HepG2 (cell line): ENCODE measurements around the gene OGFR. TPM values are rescaled to one million over a fixed set of nuclear protein-coding genes. Genes with fewer than 3 reads are reported as not detected.
A peak's percentile ranks its signal among the peaks of the same experiment; 100 is the strongest.

Experiments used
- FOSL2 ChIP-seq: sonication (generic); formaldehyde crosslinking; IDR thresholded peaks from 2 replicates; pipeline ENCODE4 v1.4.0; 2020; ENCODE audit warnings: missing genetic modification reagents
- KMT2B ChIP-seq: IDR thresholded peaks from 2 replicates; pipeline ENCODE4 v1.6.1; 2016; ENCODE audit warnings: missing genetic modification reagents, missing compliant biosample characterization
- MAF1 ChIP-seq: sonication (generic); formaldehyde crosslinking; IDR thresholded peaks from 2 replicates; pipeline ENCODE4 v1.5.0; 2020; ENCODE audit warnings: missing genetic modification reagents, borderline replicate concordance
- ZNF674 ChIP-seq: sonication (generic); formaldehyde crosslinking; IDR thresholded peaks from 2 replicates; pipeline ENCODE4 v1.5.0; 2020; ENCODE audit warnings: low read depth, mild to moderate bottlenecking, missing genetic modification reagents
- polyA plus RNA-seq, 8 experiments: library from polyadenylated mRNA; depleted of rRNA in 3 of 8; stranded (reverse) in 7 of 8; unstranded in 1 of 8; fragments of >200 nt; fragmentation: Illumina TruSeq in 4 of 8; extraction: Trizol in 4 of 8; gene quantifications; 2 replicates each; pipeline versions ENCODE4 v1.2.1 to v1.2.3, GENCODE V29; 2011 to 2016; ENCODE audit warnings: low read depth in 4 of 8, missing spikeins in 1 of 8, mixed read lengths in 1 of 8; ENCODE audit not compliant: insufficient read depth in 1 of 8
- total RNA-seq, 5 experiments: library from RNA; depleted of rRNA; stranded (reverse); fragments of >200 nt; fragmentation: Illumina TruSeq; extraction: Trizol; gene quantifications; 2 replicates each; pipeline ENCODE4 v1.2.3, GENCODE V29; 2016; ENCODE audit warnings: low read depth in 1 of 5
- TF ChIP-seq, protein P1 (sequence below): sonication (generic); formaldehyde crosslinking; IDR thresholded peaks from 2 replicates; pipeline ENCODE4 v1.8.0; 2022; ENCODE audit warnings: missing genetic modification reagents, mild to moderate bottlenecking, moderate library complexity, borderline replicate concordance
- TF ChIP-seq, protein P2 (sequence below): fragments of 450-650 bp; IDR thresholded peaks from 2 replicates; pipeline ENCODE4 v1.6.1; 2016

The OGFR gene
- total and polyA plus RNA-seq, 2 of the 13 experiments (the other 11 are each of a cell fraction or from before 2014, with no cell fraction given) = 47.7 to 81.8 TPM

DNA sequence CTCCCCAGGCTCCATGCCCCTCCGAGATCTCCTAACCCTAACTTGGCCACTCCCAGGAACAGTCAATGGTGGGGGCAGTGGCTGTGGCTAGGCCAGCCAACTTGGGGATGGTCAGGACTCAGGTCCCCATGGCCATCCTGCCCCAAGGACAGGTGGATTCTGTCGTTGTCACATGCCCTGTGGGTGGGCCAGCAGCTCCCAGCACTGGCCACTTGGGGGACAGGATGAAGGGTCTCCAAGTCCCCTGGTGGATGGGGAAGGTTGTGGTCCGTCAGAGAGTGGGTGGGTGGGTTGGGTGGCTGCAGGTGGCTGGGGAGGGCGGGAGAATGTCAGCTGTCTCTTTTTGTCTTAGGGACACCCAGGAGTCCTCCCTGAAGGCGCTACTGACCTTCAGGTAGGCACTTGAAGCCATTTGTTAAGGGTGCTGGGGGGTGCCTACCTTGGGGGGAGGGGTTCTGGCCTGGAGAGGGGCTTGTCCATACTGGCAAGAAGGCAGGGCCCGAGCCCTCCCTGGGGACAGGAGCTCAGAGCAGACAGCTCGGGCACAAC, 17.7 kb downstream of the OGFR start (continued):
- TF ChIP-seq, protein P1, sequence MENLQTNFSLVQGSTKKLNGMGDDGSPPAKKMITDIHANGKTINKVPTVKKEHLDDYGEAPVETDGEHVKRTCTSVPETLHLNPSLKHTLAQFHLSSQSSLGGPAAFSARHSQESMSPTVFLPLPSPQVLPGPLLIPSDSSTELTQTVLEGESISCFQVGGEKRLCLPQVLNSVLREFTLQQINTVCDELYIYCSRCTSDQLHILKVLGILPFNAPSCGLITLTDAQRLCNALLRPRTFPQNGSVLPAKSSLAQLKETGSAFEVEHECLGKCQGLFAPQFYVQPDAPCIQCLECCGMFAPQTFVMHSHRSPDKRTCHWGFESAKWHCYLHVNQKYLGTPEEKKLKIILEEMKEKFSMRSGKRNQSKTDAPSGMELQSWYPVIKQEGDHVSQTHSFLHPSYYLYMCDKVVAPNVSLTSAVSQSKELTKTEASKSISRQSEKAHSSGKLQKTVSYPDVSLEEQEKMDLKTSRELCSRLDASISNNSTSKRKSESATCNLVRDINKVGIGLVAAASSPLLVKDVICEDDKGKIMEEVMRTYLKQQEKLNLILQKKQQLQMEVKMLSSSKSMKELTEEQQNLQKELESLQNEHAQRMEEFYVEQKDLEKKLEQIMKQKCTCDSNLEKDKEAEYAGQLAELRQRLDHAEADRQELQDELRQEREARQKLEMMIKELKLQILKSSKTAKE (CRISPR knock-in tag) = peak; percentile 64
- no peak for TF ChIP-seq FOSL2
- 0 out of 2 replicates have a peak, but pooled peaks have one; percentile 19 for TF ChIP-seq MAF1 (CRISPR knock-in tag)
- TF ChIP-seq, protein P2, sequence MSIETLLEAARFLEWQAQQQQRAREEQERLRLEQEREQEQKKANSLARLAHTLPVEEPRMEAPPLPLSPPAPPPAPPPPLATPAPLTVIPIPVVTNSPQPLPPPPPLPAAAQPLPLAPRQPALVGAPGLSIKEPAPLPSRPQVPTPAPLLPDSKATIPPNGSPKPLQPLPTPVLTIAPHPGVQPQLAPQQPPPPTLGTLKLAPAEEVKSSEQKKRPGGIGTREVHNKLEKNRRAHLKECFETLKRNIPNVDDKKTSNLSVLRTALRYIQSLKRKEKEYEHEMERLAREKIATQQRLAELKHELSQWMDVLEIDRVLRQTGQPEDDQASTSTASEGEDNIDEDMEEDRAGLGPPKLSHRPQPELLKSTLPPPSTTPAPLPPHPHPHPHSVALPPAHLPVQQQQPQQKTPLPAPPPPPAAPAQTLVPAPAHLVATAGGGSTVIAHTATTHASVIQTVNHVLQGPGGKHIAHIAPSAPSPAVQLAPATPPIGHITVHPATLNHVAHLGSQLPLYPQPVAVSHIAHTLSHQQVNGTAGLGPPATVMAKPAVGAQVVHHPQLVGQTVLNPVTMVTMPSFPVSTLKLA = 0 out of 2 replicates have a peak, but pooled peaks have one; percentile 12
- TF ChIP-seq KMT2B = peak; percentile 3; the same call in 1 of the 2 replicates
- TF ChIP-seq ZNF674 (CRISPR knock-in tag) = no peak
- TF ChIP-seq, all 625 proteins: peak for 14
